ENCODE data around the gene CDHR4.
"Not testable (repeated sequence)": the region's sequence is repeated elsewhere in the genome, so short reads cannot be mapped to it uniquely, and the experiment has no call there.

Gene CDHR4

DNA sequence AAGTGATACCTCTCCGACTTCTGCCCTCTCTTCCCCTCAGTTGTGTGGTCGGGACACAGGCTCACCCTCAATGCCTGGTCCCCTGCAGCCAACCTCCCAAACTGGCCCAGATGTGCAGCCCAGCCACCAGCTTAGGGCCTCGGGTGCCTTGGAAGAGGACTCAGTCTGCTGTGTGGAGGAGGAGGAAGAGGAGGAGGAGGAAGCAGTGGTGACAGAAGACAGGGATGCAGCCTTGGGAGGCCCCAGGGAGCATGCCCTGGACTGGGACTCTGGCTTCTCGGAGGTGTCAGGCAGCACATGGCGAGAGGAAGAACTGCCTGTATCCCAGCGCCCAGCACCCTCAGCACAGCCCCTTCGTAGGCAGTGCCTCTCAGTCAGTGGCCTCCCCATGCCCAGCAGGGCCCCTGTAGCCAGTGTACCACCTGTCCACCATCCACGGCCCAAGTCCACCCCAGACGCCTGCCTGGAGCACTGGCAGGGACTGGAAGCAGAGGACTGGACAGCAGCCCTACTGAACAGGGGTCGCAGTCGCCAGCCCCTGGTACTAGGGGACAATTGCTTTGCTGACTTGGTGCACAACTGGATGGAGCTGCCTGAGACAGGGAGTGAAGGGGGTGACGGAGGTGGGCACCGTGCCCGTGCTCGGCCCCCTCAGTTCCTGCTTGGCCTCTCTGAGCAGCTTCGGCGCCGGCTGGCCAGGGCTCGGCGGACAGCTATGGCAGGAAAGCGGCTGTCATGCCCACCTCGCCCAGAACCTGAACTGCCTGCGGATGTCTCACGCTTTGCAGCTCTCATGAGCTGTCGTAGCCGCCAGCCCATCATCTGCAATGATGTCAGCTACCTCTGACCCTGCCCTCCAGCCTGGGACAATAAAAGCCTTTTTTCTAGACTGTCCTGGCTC is 4.7 kb upstream of the CDHR4 start:
- in situ Hi-C loops (cut with MboI; ENCODE audit: low sequenced_read_pairs), result no loop called here

DNA sequence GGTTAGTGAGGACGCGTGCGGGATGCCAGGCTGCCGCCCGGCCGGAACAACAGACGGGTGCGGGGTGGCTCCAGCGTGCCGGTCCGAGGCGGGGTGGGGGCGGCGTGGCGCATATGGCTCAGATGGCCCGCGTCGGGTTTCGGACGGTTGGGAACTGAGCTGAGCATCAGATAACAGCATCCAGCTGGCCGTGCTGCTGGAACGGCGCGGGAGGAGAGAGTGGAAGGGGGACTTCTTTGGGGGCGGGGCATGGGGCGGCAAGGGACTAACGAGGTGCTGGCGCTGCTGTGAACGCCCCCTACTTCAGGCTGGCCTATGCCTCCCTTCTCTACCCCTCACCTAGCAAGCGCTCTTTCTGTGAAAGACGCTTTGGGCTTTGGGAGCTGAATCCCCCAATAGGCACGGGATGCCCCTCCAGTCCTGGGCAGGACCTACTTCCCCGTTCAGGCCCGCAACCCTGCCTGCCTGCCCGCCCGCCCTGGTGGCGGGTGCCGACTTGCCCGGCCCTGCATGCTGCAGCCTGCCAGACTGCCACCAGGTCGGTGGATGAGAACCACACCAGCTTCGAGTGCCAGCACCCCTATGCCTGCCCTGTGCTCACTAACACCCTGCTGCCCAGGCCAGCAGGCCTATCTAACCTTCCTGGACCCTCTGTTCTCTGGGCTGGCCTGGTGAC is 3.9 kb upstream of the CDHR4 start:
- in situ Hi-C loops (cut with MboI; ENCODE audit: low sequenced_read_pairs), result no loop called here

DNA sequence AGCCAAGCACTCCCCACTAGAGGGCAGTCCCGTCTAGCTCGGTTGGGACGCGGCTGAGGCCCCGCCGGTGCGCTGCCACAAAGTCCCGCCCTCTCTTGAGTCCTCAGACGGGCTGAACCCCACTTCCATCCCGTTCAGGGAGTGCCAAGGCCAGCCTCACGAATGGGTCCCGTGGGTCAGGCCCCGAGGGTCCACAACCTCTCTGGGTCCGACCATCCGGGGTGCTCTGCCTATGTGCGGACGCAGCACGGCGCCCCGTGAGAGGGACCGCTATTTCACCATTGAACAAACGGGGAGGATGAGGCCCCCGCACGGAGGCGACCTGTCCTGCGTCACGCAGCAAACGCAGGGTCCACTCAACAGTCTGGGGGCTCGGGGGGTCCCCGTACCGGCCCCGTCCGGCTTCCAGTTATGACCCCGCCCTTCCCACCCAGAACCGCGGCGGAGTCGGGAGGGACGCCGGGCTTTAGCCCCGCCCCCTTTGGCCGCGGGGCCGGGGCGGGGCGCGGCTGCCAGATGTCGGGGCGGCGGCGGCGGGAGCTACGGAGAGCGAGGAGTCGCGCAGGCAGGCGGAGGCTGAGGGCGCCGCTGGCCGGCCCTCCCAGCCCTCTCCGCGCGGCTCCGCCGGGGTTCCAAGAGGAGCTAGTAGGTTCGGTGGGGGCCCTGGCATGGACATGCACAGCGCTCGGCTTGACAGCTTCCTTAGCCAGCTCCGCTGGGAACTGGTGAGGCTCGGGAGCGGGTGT is 3.2 kb upstream of the CDHR4 start, which contains the start of gene INKA1:
INKA1 (plus strand) TSS at position 543 of the 746 bp plus-strand sequence; CDS start at position 675, 132 bp downstream.
- in situ Hi-C loops (cut with MboI; ENCODE audit: low sequenced_read_pairs), result no loop called here

DNA sequence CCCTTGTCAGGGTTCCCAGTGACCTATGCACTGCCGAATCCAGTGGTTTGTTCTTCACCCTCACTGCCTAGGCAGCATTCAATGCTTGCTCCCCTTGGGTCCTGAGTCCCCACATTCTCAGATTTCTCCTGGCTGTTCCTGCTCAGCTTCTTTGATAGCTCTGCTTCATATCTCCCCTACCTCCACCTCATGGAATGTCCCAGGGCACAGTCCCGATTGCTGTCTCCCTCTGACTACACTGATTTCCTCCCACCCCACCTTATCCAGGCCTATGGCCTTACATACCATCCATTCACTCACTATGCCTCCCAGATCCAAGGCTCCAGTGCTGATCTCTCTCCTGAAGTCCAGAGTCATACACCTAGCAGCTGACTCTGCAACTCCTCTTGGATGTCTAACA is 1.5 kb upstream of the CDHR4 start:
- in situ Hi-C loops (cut with MboI; ENCODE audit: low sequenced_read_pairs), result no loop called here

DNA sequence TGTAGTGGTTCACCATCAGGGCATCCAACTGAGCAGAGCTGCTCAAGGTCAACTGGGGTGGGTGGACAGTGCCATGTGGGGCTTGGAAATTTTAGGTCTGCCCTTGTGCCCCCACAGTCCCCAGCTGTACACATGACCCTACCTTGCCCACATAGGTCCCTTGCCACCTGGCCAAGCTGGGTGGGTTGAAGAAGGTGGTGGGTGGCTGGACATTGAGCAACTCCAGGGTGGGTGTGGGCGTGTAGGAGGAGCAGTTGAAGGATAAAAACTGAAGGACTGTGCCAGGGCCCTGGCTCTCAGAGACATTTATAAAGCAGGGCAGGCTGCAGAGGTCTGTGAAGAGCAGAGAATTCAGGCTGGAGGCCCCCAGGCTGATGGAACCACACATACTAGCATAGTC is 568 bp downstream of the CDHR4 start:
- in situ Hi-C loops (cut with MboI; ENCODE audit: low sequenced_read_pairs), result no loop called here

DNA sequence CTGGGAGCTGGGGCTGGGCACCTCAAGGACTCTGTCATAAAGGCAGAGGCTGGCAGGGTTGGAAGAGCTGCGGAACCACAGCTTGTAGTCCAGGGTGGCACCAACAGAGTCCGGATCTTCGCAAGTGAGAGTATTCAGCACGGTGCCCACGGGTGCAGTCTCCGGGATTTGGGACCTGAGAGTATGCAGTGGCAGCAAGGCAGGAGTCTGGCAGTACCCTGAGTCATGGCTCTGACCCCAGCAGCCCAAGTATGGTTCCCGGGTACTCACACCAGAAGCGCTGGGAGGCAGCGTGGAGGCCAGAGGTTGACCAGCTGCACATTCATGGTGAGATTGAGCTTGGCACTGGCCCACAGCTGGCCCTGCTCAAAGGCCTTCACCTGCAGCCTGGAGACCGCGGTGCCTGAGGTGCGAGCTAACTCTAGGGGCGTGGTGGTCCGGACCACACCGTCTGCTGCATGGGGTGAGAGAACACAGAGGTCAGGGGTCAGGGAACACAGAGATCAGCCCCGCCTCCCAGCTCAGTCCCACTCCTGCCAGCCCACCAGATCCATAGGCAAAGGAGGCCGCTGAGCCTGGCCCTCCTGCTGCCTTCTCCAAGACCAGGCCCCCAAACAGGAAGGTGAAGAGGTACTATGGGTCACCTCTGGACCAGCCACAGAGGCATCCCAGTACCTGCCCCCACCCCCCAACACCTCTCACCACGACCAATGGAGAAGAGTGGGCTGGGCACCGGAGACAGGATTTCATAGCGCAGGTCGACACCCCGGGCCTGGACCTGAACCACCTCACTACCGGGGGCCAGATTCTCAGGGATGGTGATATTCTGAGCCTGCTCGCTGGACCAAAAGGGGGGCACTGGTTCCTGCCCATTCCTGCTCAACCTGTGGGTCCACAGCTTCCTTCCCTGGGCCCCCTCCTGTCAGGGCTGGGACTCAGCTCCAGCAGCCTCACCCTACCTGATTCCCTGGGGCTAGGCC is 4.5 kb downstream of the CDHR4 start:
- in situ Hi-C loops (cut with MboI; ENCODE audit: low sequenced_read_pairs), result no loop called here

DNA sequence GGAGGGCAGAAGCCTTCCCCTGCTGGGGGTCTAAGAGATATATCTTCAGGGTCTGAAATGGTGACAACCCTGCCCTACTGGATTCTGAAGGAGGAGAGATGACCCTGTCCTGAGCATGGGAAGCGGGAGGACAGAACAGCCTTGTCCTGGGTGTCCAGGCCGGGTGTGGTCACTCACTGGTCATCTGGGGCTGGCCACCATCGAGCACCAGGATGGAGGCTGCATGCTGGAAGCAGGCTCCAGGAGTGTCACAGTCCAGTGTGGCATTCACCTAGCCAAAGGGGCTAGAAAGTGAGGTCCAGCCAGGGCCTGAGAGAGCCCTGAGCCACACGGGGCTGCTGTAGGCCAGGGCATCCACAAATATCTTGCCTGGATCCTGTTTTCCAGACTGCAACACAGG is 5.2 kb downstream of the CDHR4 start:
- in situ Hi-C loops (cut with MboI; ENCODE audit: low sequenced_read_pairs), result no loop called here

DNA sequence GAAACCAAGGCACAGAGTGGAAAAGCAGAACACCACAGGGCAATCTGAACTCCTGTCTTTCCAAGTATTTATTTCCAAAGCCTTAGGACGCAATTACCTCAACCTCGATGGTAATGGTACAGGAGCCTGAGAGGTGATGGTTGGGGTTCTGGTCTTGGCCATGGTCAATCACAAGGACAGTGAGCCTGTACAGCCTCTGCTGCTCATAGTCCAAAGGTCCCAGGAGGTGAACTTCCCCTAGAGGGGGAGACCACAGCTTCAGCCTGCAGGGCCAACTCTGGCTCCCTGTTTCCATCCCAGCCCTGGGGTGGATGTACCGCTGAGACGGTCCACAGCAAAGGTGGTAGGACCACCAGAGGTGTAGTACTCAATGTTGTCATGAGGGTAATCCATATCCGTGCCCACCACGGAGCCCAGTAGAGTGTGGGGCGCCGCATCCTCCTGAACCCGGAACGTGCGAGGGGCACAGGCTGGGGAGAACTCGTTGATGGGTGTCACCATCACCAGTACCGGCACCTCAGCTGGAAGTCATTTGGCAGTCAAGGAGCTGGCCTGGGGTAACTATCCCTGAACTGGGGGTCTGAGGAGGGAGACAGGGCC is 6.1 kb downstream of the CDHR4 start:
- in situ Hi-C loops (cut with MboI; ENCODE audit: low sequenced_read_pairs), result no loop called here

DNA sequence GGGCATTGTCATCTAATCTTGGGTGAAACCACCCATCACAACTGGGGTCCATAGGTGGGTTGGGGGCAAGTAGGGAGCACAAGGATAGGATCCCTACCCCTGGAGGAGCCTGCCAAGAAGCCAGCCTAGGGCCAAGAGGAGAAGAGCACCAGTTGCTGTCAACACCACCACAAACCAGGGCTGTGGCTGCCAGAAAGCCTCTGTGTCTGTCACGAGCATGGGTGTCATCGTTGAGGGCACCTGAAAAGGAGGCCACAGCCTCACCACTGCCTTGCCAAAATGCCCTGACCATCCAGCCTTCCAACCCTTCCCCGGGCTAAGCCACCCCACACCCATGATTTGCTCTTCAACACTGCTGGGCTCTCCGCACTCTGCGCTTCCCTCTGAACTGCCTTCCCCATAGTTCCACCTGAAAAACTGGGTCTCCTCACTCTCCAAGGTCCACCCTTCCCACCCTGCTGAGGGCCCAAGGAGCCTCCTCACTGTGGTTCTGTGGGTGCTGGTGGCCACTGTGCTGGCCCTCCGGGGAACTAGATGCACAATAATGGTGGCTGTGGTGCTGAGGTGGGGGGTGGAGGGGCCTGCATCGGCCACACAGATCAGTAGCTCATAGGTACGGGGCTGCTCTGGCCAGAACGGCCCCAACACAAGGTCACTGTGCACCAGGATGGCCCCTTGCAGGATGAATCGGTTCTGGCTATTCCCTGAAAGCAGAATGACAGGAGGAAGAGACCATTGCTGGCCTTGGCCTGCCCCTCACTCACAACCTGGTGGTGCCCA is 7.1 kb downstream of the CDHR4 start:
- in situ Hi-C loops (cut with MboI; ENCODE audit: low sequenced_read_pairs), result no loop called here

DNA sequence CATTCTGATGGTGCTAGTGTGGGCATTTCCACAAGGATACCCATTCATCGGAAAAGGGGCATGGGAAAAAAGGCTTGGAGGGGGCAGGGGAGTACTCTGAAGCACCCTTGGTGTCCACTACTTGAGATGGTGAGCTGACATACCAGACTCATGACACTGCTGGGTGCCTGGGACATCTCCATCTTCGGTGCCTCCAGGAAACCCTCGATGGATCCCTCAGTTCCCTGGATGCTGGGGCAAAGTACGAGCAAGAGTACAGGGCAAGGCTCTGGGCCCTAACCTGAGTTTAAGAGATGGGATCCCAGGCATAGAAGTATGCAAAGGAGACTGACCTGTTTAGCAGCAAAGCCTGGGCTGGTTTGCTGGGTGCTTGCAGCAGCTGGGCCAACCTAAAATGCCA is 8.1 kb downstream of the CDHR4 start:
- in situ Hi-C loops (cut with MboI; ENCODE audit: low sequenced_read_pairs), result no loop called here

DNA sequence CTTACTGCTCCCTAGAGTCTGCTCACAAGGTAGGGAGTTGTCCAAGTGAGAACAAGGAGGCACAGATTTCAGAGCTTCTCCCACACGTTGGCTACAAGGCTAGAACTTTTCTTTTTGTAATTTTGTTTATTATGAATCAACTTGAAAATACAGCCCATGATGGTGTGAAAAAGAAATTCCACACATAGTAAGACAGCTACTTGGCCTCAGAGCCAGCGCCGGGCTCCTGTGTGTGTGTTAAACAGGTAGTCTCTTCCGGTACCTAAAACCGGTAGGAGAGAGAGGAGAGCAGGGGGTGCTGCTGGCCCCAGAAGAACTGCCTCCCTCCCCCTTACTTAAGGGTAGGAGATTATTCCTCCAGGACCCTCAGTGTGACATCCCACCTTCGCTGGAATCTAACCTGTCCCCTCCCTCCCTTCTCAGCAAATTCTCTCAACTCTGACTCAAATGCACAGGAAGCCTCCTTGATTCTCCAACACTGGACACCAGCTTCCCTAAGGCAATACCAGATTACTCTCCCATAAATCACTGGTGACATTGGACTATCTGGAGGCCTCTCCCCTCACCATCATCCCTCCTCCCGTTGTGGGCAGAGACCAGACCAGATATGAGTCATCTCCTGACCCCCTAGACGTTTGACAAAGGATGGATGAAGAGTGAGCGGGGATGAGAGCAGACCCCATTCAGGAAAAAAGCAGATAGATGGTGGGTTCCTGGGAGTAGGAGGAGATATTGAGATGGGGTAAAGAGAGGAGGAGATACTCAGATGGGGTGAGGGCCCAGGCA is 8.9 kb downstream of the CDHR4 start:
- in situ Hi-C loops (cut with MboI; ENCODE audit: low sequenced_read_pairs), result no loop called here

DNA sequence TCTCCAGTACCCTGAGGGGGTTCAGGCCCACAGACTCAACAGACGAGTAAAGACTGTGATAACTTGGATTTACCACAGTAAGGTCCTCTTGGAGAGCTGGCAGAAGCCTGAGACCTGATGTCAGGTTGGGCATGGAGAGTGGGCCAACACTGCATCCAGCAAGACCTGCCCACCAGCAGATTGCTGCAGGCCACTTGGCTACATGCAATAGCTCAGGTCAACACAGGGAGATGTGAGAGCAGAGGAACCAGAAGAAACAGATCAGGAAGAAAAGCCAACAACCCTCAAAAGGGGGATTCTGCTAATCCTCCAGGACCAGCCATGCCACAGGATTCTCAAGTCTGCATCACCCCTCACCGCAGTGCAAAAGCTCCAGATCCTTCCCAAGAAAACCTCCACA is 11.6 kb downstream of the CDHR4 start:
- in situ Hi-C loops (cut with MboI; ENCODE audit: low sequenced_read_pairs), result no loop called here

DNA sequence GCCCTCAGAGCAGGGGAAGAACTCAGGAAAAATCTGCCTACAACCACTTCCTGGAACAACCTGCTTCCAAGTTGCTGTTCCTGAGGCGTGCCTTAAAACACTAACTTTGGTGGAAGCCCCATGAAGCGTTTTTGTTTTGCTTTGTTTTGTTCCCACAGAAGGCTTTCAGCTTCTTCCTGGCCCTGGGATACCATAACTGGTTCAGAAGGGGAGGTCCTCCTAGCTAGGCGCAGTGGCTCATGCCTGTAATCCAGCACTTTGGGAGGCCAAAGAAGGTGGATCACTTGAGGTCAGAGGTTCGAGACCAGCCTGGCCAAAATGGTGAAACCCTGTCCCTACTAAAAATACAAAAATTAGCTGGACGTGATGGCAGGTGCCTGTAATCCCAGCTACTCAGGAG is 12.1 kb downstream of the CDHR4 start:
- in situ Hi-C loops (cut with MboI; ENCODE audit: low sequenced_read_pairs), result no loop called here

DNA sequence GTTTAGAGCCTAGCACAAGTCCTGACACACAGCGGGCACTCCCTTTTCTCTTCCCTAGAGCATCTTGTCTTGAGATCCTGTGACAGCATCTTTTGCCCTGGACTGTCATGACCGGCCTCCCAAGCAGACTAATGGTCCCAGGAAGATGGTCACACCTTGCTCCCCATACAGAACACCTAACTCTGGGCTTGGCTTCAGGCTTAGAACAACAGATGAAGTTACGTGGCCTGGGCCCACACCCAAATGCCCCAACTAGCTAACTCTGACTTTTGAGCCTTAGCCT is 12.6 kb downstream of the CDHR4 start:
- in situ Hi-C loops (cut with MboI; ENCODE audit: low sequenced_read_pairs), result no loop called here

DNA sequence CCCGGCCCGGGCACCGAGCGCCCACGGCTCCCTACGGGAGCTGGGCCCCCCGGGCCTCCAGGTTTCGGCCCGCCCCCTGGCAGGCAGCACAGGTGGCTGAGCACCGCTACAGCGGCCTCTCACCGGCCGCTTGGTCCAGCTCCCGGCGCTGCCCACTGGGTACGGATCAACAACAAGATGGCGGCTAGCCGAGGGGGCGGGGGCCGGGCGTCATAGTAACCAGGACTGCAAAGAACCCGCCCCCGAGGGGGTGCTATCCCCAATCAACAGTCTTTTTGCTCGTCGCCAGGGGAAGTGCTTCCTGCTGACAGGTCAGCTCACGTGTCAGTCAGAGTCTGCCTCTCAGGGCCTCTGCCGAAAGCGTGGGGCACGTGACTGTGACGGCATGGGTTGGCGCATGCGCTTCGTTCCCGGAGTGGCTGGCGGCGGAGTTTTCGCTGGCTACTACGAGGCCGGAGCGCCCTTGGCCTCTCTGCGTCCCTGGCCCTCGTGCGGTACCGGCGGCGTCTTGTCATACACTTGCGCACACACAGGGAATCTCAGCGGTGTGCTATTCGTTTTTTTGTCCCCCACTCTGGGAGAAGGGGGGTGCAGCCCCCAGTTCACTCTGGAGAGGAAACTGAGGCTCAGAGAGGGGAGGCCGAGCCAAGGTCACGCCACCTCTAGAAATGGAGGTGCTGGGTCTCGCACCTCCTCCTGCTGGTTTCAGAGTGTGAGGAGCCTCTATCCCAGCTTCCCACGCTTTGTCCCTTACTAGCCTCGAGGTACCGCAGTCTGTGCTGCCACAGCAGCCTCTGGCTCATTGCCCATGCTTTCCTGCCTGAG is 13.1 kb downstream of the CDHR4 start, which contains the start of gene IP6K1:
IP6K1 (minus strand) TSS at position 186 of the 825 bp plus-strand sequence. CDS start 38,502 bp downstream, outside the sequence.
- in situ Hi-C loops (cut with MboI; ENCODE audit: low sequenced_read_pairs), result no loop called here

DNA sequence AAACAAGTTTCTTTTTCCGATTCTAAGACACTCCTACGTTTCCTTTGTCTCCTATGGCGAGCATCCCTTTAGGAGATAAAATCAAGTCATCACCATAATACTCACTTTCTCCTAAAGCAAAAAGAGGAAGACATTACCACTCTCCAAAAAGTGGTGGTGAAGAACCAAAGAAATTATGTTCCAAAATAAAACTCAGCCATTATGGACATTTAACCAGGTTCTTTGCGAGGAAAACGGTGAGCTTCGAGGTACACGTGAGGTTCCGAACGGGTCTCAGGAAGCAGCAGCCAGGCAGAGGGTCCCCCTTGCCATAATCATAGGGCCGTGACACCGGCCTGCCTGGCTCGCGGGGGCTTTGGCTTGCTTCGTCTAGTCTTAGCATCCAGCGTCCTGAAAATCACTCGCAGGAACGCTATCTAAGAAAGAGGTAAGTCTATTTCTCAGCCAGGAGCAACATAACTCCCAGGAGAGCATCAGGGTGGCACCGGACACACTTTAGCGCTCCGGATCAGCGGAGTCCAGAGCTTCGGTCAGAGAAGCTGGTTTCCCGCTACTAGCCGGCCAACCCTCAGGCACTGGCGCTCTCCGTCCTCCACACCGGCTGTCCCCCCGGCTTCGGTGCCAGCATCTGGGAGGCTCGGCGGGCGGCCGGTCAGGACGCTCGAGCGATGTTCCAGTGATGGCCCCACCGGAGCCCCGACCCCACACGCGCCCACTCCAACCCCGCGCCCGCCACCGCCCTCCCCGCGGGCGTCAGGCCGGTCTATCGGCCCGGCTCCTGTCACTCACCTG is 13.9 kb downstream of the CDHR4 start:
- in situ Hi-C loops (cut with MboI; ENCODE audit: low sequenced_read_pairs), result no loop called here

DNA sequence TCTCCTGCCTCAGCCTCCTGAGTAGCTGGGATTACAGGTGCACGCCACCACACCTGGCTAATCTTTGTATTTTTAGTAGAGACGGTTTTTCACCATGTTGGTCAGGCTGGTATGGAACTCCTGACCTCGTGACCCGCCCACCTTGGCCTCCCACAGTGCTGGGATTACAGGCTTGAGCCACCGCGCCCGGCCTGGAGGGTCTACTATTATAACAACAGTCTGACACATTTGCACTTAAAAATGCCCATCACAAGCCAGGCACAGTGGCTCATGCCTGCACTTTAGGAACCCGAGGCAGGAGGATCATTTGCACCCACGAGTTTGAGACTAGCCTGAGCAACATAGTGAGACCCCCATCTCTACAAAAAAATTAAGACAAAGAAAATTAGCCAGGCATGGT is 17.4 kb downstream of the CDHR4 start:
- in situ Hi-C loops (cut with MboI; ENCODE audit: low sequenced_read_pairs), result not testable (repeated sequence)
